Neural progenitor cell (in vitro differentiated cells): Measurements from ENCODE around the gene CCL16. TPM values are rescaled to one million over a fixed set of nuclear protein-coding genes. Genes with fewer than 3 reads are reported as not detected.
"Not testable (repeated sequence)": the region's sequence is repeated elsewhere in the genome, so short reads cannot be mapped to it uniquely, and the experiment has no call there.

Experiments used
- DNase-seq: peaks from one replicate; pipeline ENCODE4 v3.0.0-alpha.2; 2016; ENCODE audit warnings: low spot score
- H2AFZ ChIP-seq: fragments of 200-600 bp; sonication (generic); replicated peaks from 2 replicates; pipeline ENCODE4 v1.6.1; 2016; ENCODE audit warnings: antibody characterized with exemption
- H3F3A ChIP-seq: fragments of 200-600 bp; sonication (generic); 2 replicates; pipeline ENCODE4 v1.6.1; 2016; ENCODE audit warnings: antibody characterized with exemption, low read depth
- H3K27ac ChIP-seq: fragments of 200-600 bp; sonication (generic); 2 replicates; pipeline ENCODE4 v1.5.1; 2016; ENCODE audit warnings: mild to moderate bottlenecking
- H3K27me3 ChIP-seq: fragments of 200-600 bp; sonication (generic); 2 replicates; pipeline ENCODE4 v1.6.1; 2016; ENCODE audit warnings: mild to moderate bottlenecking, moderate library complexity
- H3K36me3 ChIP-seq: fragments of 200-600 bp; sonication (generic); 2 replicates; pipeline ENCODE4 v1.5.1; 2016
- H3K4me1 ChIP-seq: fragments of 200-600 bp; sonication (generic); 2 replicates; pipeline ENCODE4 v1.6.1; 2016; ENCODE audit warnings: mixed run types
- H3K4me2 ChIP-seq: fragments of 200-600 bp; sonication (generic); 2 replicates; pipeline ENCODE4 v1.6.1; 2016
- H3K4me3 ChIP-seq: fragments of 200-600 bp; sonication (generic); 2 replicates; pipeline ENCODE4 v1.5.1; 2016
- H3K79me2 ChIP-seq: fragments of 200-600 bp; sonication (generic); 2 replicates; pipeline ENCODE4 v1.6.1; 2016; ENCODE audit warnings: low read depth
- H3K9ac ChIP-seq: fragments of 200-600 bp; sonication (generic); 2 replicates; pipeline ENCODE4 v1.6.1; 2016
- H3K9me3 ChIP-seq: fragments of 200-600 bp; sonication (generic); 2 replicates; pipeline ENCODE4 v1.5.1; 2016; ENCODE audit warnings: low read depth
- H4K20me1 ChIP-seq: fragments of 200-600 bp; sonication (generic); 2 replicates; pipeline ENCODE4 v1.6.1; 2016; ENCODE audit warnings: low read depth
- H3K27ac Mint-ChIP-seq: 3 replicates; pipeline ENCODE4 v1.8.0; 2021; ENCODE audit warnings: mixed read lengths
- H3K27me3 Mint-ChIP-seq: 2 replicates; pipeline ENCODE4 v1.8.0; 2022; ENCODE audit warnings: low read depth, mild to moderate bottlenecking, inconsistent platforms, moderate library complexity, mixed read lengths; ENCODE audit not compliant: insufficient read depth
- H3K36me3 Mint-ChIP-seq: 3 replicates; pipeline ENCODE4 v1.8.0; 2021; ENCODE audit warnings: mixed read lengths
- H3K4me1 Mint-ChIP-seq: 3 replicates; pipeline ENCODE4 v1.8.0; 2021; ENCODE audit warnings: mixed read lengths
- H3K4me3 Mint-ChIP-seq: 3 replicates; pipeline ENCODE4 v1.8.0; 2021; ENCODE audit warnings: mild to moderate bottlenecking, moderate library complexity, mixed read lengths
- H3K9me3 Mint-ChIP-seq: 3 replicates; pipeline ENCODE4 v1.8.0; 2020; ENCODE audit warnings: mixed read lengths
- CTCF ChIP-seq: fragments of 200-600 bp; sonication (generic); IDR thresholded peaks from 2 replicates; pipeline ENCODE4 v1.5.1; 2017; ENCODE audit warnings: antibody characterized with exemption, mild to moderate bottlenecking
- EZH2 ChIP-seq: fragments of 200-600 bp; sonication (generic); IDR thresholded peaks from 2 replicates; pipeline ENCODE4 v1.6.1; 2017; ENCODE audit warnings: antibody characterized with exemption, mild to moderate bottlenecking, moderate library complexity
- EZH2phosphoT487 ChIP-seq: fragments of 200-600 bp; sonication (generic); IDR thresholded peaks from 2 replicates; pipeline ENCODE4 v1.6.1; 2017; ENCODE audit warnings: antibody characterized with exemption
- total RNA-seq: library from RNA; depleted of rRNA; stranded (reverse); fragments of >200 nt; gene quantifications from 2 replicates; pipeline ENCODE4 v1.2.3, GENCODE V29; 2015; ENCODE audit warnings: low replicate concordance

Gene CCL16
- total RNA-seq, 1 donor from 2014 or later = not detected

GRCh38 chr17:35942588-35943186, 38.6 kb downstream of the CCL16 start:
- Histone ChIP-seq H2AFZ (no peak overlapping the region), H3K4me3 (no peak overlapping the region), H4K20me1 (no peaks in the 10 kb centered on the region), H3K9me3 (no peaks in the 10 kb centered on the region), H3K27ac (no peak overlapping the region), H3K9ac (no peak overlapping the region), H3F3A (no peaks in the 10 kb centered on the region), H3K79me2 (no peaks in the 10 kb centered on the region), H3K36me3 (no peaks in the 10 kb centered on the region), H3K4me1 (no peaks in the 10 kb centered on the region), H3K27me3 (no peaks in the 10 kb centered on the region), H3K4me2 (no peak overlapping the region)
- TF ChIP-seq CTCF (no peak), EZH2phosphoT487 (no peak), EZH2 (no peak)
- Mint-ChIP-seq H3K4me1 (no peaks in the 10 kb centered on the region), H3K9me3 (no peaks in the 10 kb centered on the region), H3K27me3 (peaks cover 4% of the 10 kb centered on the region), H3K36me3 (no peaks in the 10 kb centered on the region), H3K4me3 (no peak overlapping the region), H3K27ac (no peak overlapping the region)
- DNase-seq = no peak

- H3K36me3 ChIP-seq, H3K4me3 Mint-ChIP-seq, H3K4me2 ChIP-seq: not testable (repeated sequence)
These were observed 42.8 kb downstream of the CCL16 start for GRCh38 chr17:35938492-35938891.

GRCh38 chr17:35936063-35936462, 45.2 kb downstream of the CCL16 start:
- H3F3A ChIP-seq = no peaks in the 10 kb centered on the region
- peak overlapping the region; percentile 73 for H2AFZ ChIP-seq
- no peaks in the 10 kb centered on the region for H3K79me2 ChIP-seq
- Mint-ChIP-seq H3K4me3 (no peak overlapping the region), H3K9me3 (no peaks in the 10 kb centered on the region), H3K27ac (no peak overlapping the region), H3K4me1 (peaks cover 7% of the 10 kb centered on the region), H3K27me3 (peaks cover 3% of the 10 kb centered on the region), H3K36me3 (no peaks in the 10 kb centered on the region)
- H3K4me2 ChIP-seq = no peak overlapping the region
- H3K4me1 ChIP-seq = peaks cover 11% of the 10 kb centered on the region
- no peak for DNase-seq
- H3K27ac ChIP-seq = no peak overlapping the region
- no peaks in the 10 kb centered on the region for H3K36me3 ChIP-seq
- TF ChIP-seq EZH2phosphoT487 (no peak), EZH2 (no peak), CTCF (no peak)
- H3K9me3 ChIP-seq = no peaks in the 10 kb centered on the region
- H4K20me1 ChIP-seq = no peaks in the 10 kb centered on the region
- H3K4me3 ChIP-seq = no peak overlapping the region
- no peaks in the 10 kb centered on the region for H3K27me3 ChIP-seq
- H3K9ac ChIP-seq = no peak overlapping the region

More at GRCh38 chr17:35938492-35938891, 42.8 kb downstream of the CCL16 start:
- H2AFZ ChIP-seq, H3F3A ChIP-seq, DNase-seq, H3K4me3 ChIP-seq, H3K9me3 Mint-ChIP-seq, H4K20me1 ChIP-seq, H3K9ac ChIP-seq, H3K27ac ChIP-seq, H3K27me3 ChIP-seq, H3K9me3 ChIP-seq, H3K79me2 ChIP-seq, H3K27me3 Mint-ChIP-seq, H3K27ac Mint-ChIP-seq, H3K36me3 Mint-ChIP-seq, H3K4me1 ChIP-seq, H3K4me1 Mint-ChIP-seq: not testable (repeated sequence)

GRCh38 chr17:35934760-35935159, 46.5 kb downstream of the CCL16 start:
- H3K9me3 ChIP-seq = no peaks in the 10 kb centered on the region
- Mint-ChIP-seq H3K27me3 (peaks cover 3% of the 10 kb centered on the region), H3K27ac (no peak overlapping the region), H3K4me3 (no peak overlapping the region), H3K9me3 (no peaks in the 10 kb centered on the region), H3K4me1 (peaks cover 18% of the 10 kb centered on the region), H3K36me3 (no peaks in the 10 kb centered on the region)
- H3K4me3 ChIP-seq = no peak overlapping the region
- DNase-seq = no peak
- H3K79me2 ChIP-seq = no peaks in the 10 kb centered on the region
- TF ChIP-seq EZH2phosphoT487 (no peak), CTCF (no peak), EZH2 (no peak)
- no peak overlapping the region for H3K27ac ChIP-seq
- no peaks in the 10 kb centered on the region for H4K20me1 ChIP-seq
- no peak overlapping the region for H2AFZ ChIP-seq
- H3F3A ChIP-seq = no peaks in the 10 kb centered on the region
- H3K27me3 ChIP-seq = no peaks in the 10 kb centered on the region
- H3K36me3 ChIP-seq = no peaks in the 10 kb centered on the region
- H3K9ac ChIP-seq = no peak overlapping the region
- no peak overlapping the region for H3K4me2 ChIP-seq
- peaks cover 18% of the 10 kb centered on the region for H3K4me1 ChIP-seq
